ENCODE data around the gene EVA1C.
"Not testable (repeated sequence)": the region's sequence is repeated elsewhere in the genome, so short reads cannot be mapped to it uniquely, and the experiment has no call there.

The EVA1C gene

DNA sequence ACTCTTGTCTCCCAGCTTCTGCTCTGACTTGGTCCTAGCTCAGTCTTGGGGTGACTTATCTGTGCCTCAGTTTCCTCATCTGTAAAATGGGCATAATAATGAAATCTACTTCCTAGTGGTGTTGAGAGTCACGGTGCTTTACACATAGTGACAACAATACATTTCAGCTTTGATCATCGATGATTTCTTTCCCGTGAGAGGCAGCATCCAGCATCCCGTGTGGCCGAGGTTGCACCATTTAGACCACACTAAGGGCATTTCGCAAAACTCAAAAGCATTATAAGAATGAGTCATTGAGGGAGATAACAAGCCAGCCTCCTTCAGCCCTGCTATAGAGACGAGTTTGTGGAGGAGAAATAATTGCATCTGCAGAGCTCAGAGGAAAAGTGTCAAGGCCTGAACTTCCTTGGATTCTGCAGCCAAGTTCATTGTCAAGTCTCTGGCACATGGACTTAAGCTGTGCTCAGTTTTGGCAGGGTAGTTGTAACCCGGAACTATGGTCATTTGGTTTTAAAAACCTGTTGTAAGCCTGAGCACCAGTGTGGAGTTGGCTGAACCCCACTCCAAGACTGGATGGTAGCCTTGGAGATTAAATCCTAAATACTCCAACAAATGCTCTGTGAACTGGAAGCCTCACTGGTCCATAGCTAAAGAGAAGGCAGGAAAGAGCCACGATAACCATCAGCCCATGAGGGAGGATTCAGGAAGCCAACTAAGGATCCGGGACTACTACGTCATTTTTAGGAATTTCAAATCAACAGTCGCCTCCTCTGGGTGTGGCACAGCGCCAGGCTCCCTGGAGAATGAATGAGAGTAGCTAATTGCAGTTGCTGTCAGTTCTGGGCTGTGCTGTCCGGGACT is 108.6 kb downstream of the EVA1C start:
- in situ Hi-C loops (cut with MboI; ENCODE audit: low sequenced_read_pairs, unreplicated experiment), result no loop called here
- TF ChIP-seq, protein P1, sequence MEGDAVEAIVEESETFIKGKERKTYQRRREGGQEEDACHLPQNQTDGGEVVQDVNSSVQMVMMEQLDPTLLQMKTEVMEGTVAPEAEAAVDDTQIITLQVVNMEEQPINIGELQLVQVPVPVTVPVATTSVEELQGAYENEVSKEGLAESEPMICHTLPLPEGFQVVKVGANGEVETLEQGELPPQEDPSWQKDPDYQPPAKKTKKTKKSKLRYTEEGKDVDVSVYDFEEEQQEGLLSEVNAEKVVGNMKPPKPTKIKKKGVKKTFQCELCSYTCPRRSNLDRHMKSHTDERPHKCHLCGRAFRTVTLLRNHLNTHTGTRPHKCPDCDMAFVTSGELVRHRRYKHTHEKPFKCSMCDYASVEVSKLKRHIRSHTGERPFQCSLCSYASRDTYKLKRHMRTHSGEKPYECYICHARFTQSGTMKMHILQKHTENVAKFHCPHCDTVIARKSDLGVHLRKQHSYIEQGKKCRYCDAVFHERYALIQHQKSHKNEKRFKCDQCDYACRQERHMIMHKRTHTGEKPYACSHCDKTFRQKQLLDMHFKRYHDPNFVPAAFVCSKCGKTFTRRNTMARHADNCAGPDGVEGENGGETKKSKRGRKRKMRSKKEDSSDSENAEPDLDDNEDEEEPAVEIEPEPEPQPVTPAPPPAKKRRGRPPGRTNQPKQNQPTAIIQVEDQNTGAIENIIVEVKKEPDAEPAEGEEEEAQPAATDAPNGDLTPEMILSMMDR (IDR thresholded peaks at IDR 0.05; ENCODE audit: borderline replicate concordance, control extremely low read depth, extremely low read depth, insufficient read depth, missing control alignments), result no peak
- DNase-seq (ENCODE audit: low spot score), result no peak

DNA sequence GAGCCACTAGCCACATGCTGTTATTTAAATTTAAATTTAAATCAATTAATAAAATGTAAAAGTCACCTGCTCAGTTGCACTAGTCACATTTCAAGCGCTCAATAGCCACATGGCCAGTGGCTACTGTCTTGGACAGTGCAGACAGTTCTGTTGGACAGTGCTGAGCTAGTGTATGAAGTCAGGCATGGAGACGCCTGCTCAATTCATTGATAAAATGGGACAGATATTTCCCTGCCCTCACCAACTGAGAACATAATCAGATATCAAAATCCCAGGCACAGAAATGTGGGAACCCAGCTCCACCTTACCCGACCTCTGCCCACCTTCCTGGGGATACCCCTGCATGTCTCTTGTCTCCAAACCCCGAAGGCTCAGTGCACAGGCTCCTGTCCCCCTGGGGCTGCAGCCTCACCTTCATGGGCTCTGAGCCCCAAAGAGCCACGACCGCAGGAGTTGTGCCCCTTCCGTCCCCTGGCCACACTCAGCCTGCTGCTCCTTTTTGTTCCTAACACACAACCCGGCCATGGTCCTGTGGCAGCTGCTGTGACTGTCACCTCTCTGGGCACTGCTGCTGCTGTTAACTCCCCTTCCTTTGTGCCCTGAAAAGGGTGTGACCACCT is 109.3 kb downstream of the EVA1C start:
- TF ChIP-seq, protein P1 (IDR thresholded peaks at IDR 0.05; ENCODE audit: borderline replicate concordance, control extremely low read depth, extremely low read depth, insufficient read depth, missing control alignments), result no peak
- no peak for DNase-seq (ENCODE audit: low spot score)
- in situ Hi-C loops (cut with MboI; ENCODE audit: low sequenced_read_pairs, unreplicated experiment), result no loop called here

DNA sequence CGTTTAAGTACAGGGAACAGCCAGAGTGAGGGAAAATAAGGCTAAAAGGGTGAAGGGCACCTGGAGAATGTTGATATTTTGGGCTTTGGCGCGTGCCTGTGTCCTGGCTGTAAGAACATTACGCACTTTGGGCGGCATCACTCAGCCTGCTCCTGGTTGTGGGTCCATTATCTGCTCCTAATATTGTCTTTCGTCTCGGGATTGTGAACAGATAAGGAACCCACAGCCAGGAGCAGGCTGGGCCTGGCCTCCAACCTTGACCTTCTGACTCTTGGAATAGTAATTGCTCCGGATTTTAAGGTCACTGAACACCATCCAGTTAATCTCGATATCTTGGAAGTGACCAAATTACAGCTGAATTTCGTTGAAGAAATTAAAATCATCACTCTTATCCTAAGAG is 111.0 kb downstream of the EVA1C start:
- in situ Hi-C loops (cut with MboI; ENCODE audit: low sequenced_read_pairs, unreplicated experiment), result no loop called here
- no peak for DNase-seq (ENCODE audit: low spot score)
- TF ChIP-seq, protein P1 (IDR thresholded peaks at IDR 0.05; ENCODE audit: borderline replicate concordance, control extremely low read depth, extremely low read depth, insufficient read depth, missing control alignments), result no peak

DNA sequence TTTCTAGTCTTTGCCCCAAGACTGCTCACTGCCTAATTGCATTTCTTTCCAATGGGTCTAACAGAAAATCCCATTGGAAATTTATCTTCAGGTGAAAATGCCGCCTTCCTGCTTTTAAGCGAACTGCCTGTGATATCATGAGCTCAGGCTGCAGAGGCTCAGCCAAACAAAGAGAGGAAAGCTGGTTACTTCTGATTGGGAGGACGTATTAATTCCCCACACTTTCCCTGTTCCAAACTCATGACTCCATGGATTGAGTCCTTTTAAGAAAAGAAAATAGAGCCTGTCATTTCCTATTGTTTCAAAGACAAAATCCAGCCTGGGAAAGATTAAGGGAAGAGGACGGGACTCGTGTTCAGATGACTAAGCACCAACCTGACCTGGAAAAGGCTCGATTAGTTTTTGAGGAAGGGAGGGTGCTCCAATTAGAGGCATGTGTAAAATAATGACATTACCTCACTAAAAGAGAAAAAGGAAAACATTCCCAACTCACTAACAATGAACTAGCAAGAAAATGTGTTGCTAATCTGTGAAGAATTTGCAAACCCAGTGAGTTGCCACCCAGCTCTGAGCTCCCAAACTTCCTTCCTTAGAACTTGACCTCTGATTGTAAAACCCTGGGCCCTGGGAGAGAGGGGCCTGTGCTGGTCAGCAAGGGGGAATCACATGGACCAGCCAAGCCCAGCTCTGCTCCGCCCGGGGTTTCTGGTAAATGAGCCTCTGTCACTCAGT is 111.6 kb downstream of the EVA1C start:
- DNase-seq (ENCODE audit: low spot score), result no peak
- TF ChIP-seq, protein P1 (IDR thresholded peaks at IDR 0.05; ENCODE audit: borderline replicate concordance, control extremely low read depth, extremely low read depth, insufficient read depth, missing control alignments), result no peak
- in situ Hi-C loops (cut with MboI; ENCODE audit: low sequenced_read_pairs, unreplicated experiment), result no loop called here

DNA sequence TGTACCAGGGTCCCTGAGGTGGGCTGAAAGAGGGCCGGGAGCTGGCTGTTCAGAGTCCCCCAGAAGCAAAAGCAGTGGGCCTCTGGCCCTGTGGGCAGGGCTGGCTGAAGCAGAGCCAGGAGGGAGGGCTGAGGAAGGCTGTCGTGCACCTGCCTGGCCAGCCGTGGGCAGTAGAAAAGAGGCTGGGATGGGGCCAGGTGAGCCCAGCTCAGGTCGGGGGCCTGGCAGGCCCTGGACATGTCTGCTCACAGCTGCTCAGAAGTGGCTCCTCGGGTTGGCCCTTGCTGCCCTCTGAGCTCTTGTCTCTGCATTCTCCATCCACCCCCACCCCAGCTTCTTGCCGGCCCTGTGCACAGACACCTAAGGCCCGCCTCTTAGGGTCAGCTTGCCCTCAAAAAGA is 112.8 kb downstream of the EVA1C start:
- in situ Hi-C loops (cut with MboI; ENCODE audit: low sequenced_read_pairs, unreplicated experiment), result no loop called here
- TF ChIP-seq, protein P1 (IDR thresholded peaks at IDR 0.05; ENCODE audit: borderline replicate concordance, control extremely low read depth, extremely low read depth, insufficient read depth, missing control alignments), result no peak
- no peak for DNase-seq (ENCODE audit: low spot score)

DNA sequence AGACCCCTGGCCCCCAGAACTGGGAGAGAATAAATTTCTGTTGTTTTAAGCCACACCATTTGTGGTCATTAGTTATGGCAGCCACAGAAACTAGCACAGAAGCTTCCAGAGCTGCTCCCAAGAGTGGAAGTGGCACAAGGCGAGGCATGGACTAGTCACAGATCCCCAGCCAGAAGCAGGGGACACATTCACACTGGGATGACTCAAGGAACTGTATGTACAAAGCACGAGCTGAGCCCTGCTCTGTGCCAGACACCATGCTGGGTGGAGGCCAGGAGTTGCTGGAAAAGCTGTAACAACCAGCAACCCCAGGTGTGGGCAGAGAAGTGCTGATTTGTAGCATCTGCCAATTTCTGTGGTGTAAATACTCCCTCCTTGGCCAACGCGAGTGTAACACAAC is 117.2 kb downstream of the EVA1C start:
- in situ Hi-C loops (cut with MboI; ENCODE audit: low sequenced_read_pairs, unreplicated experiment), result no loop called here
- TF ChIP-seq, protein P1 (IDR thresholded peaks at IDR 0.05; ENCODE audit: borderline replicate concordance, control extremely low read depth, extremely low read depth, insufficient read depth, missing control alignments), result no peak
- no peak for DNase-seq (ENCODE audit: low spot score)

DNA sequence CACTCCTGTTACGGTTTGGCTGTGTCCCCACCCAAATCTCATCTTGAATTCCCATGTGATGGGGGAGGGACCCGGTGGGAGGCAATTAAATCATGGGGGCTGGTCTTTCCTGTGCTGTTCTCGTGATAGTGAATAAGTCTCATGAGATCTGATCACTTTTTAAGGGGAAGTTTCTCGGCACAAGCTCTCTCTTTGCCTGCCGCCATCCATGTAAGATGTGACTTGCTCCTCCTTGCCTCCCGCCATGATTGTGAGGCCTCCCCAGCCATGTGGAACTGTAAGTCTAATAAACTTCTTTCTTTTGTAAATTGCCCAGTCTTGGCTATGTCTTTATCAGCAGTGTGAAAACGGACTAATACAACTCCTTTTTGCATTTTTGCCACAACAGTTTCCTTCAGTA is 118.3 kb downstream of the EVA1C start:
- in situ Hi-C loops (cut with MboI; ENCODE audit: low sequenced_read_pairs, unreplicated experiment); DNase-seq (ENCODE audit: low spot score): not testable (repeated sequence)

DNA sequence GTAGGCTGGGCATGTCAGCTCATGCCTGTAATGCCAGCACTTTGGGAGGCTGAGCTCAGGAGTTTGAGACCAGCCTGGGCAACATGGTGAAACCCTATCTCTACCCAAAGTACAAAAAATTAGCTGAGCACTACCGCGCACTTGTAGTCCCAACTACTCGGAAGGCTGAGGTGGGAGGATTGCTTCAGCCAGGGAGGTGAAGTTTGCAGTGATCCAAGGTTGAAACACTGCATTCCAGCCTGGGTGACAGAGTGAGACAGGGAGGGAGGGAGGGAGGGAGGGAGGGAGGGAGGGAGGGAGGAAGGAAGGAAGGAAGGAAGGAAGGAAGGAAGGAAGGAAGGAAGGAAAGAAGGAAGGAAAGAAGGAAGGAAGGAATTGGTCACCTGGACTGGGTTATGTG is 119.1 kb downstream of the EVA1C start:
- DNase-seq (ENCODE audit: low spot score); in situ Hi-C loops (cut with MboI; ENCODE audit: low sequenced_read_pairs, unreplicated experiment): not testable (repeated sequence)

Measured in GM13976 (cell line).